Measurements from ENCODE around the gene MARK4.

DNA sequence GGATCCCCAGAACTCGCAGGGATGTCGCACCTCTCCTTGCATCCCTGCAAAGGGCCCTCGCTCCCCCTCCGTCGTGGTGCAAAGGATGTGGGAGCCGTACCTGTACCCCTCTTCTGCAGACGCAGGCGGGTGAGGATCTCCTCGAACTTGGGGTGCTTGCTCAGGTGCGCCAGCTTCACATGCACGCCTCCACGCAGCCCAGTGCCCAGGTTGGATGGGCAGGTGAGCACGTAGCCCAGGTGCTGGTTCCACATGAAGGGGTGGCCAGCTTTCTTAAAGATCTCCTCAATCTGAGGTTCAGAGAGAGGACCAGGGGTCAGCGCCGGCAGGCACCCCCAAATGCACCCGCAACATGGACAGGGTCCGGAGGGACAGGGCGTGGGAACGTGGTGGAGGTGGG, 56.3 kb downstream of the MARK4 start:
- TF ChIP-seq, protein P1, sequence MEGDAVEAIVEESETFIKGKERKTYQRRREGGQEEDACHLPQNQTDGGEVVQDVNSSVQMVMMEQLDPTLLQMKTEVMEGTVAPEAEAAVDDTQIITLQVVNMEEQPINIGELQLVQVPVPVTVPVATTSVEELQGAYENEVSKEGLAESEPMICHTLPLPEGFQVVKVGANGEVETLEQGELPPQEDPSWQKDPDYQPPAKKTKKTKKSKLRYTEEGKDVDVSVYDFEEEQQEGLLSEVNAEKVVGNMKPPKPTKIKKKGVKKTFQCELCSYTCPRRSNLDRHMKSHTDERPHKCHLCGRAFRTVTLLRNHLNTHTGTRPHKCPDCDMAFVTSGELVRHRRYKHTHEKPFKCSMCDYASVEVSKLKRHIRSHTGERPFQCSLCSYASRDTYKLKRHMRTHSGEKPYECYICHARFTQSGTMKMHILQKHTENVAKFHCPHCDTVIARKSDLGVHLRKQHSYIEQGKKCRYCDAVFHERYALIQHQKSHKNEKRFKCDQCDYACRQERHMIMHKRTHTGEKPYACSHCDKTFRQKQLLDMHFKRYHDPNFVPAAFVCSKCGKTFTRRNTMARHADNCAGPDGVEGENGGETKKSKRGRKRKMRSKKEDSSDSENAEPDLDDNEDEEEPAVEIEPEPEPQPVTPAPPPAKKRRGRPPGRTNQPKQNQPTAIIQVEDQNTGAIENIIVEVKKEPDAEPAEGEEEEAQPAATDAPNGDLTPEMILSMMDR (conservative IDR thresholded peaks at IDR 0.05; ENCODE audit: low read depth, low read length) = no peak
- TF ChIP-seq EZH2 (IDR thresholded peaks at IDR 0.05; ENCODE audit: borderline replicate concordance, low read depth, low read length, poor library complexity, severe bottlenecking) = no peak
